H9 (cell line): ENCODE results near the gene TM9SF1. TPM values are rescaled to one million over a fixed set of nuclear protein-coding genes. Genes with fewer than 3 reads are reported as not detected.

Source experiments
- DNase-seq: peaks from one replicate; pipeline ENCODE4 v3.0.0-alpha.2; 2017
- H2AFZ ChIP-seq: one replicate; pipeline ENCODE4 v1.6.1; 2013; ENCODE audit warnings: mild to moderate bottlenecking, low read length, control low read depth, moderate library complexity
- H2AK5ac ChIP-seq: 2 replicates; pipeline ENCODE4 v1.6.1; 2013; ENCODE audit warnings: low read length, control low read depth, mixed read lengths; ENCODE audit not compliant: insufficient read length
- H2BK120ac ChIP-seq: one replicate; pipeline ENCODE4 v1.6.1; 2013; ENCODE audit warnings: low read depth, mild to moderate bottlenecking, low read length, control low read depth, inconsistent platforms; ENCODE audit not compliant: poor library complexity, severe bottlenecking
- H2BK12ac ChIP-seq: 2 replicates; pipeline ENCODE4 v1.6.1; 2013; ENCODE audit warnings: low read length, control low read depth, mixed read lengths, low read depth; ENCODE audit not compliant: insufficient read length
- H2BK15ac ChIP-seq: 2 replicates; pipeline ENCODE4 v1.6.1; 2013; ENCODE audit warnings: low read depth, low read length, control low read depth
- H2BK20ac ChIP-seq: one replicate; pipeline ENCODE4 v1.6.1; 2013; ENCODE audit warnings: low read depth, mild to moderate bottlenecking, low read length, control low read depth, inconsistent platforms; ENCODE audit not compliant: poor library complexity, severe bottlenecking
- H2BK5ac ChIP-seq: 2 replicates; pipeline ENCODE4 v1.6.1; 2013; ENCODE audit warnings: low read length, control low read depth, mixed read lengths; ENCODE audit not compliant: insufficient read length
- H3K14ac ChIP-seq: 2 replicates; pipeline ENCODE4 v1.6.1; 2013; ENCODE audit warnings: low read length, control low read depth; ENCODE audit not compliant: insufficient read depth
- H3K18ac ChIP-seq: 2 replicates; pipeline ENCODE4 v1.6.1; 2013; ENCODE audit warnings: low read depth, mild to moderate bottlenecking, mixed read lengths, low read length, control low read depth; ENCODE audit not compliant: insufficient read length
- H3K23ac ChIP-seq: 2 replicates; pipeline ENCODE4 v1.6.1; 2013; ENCODE audit warnings: low read length, control low read depth, mixed read lengths, low read depth; ENCODE audit not compliant: insufficient read length
- H3K23me2 ChIP-seq: 2 replicates; pipeline ENCODE4 v1.6.1; 2013; ENCODE audit warnings: low read depth, mild to moderate bottlenecking, mixed read lengths, low read length, control low read depth; ENCODE audit not compliant: insufficient read length, poor library complexity, severe bottlenecking
- H3K27ac ChIP-seq: 2 replicates; pipeline ENCODE4 v1.5.1; 2013; ENCODE audit warnings: low read length, control low read depth, mixed read lengths, low read depth; ENCODE audit not compliant: insufficient read length
- H3K27me3 ChIP-seq: 2 replicates; pipeline ENCODE4 v1.6.1; 2013; ENCODE audit warnings: low read length, control low read depth, inconsistent platforms; ENCODE audit not compliant: insufficient read depth
- H3K4ac ChIP-seq: 2 replicates; pipeline ENCODE4 v1.6.1; 2013; ENCODE audit warnings: low read depth, mild to moderate bottlenecking, control low read depth, inconsistent platforms, low read length, moderate library complexity
- H3K4me1 ChIP-seq: 2 replicates; pipeline ENCODE4 v1.6.1; 2013; ENCODE audit warnings: low read length, control low read depth, inconsistent platforms; ENCODE audit not compliant: insufficient read depth
- H3K4me2 ChIP-seq: 2 replicates; pipeline ENCODE4 v1.6.1; 2013; ENCODE audit warnings: low read length, control low read depth, mixed read lengths; ENCODE audit not compliant: insufficient read length, insufficient read depth
- H3K56ac ChIP-seq: 2 replicates; pipeline ENCODE4 v1.6.1; 2013; ENCODE audit warnings: low read depth, mild to moderate bottlenecking, mixed read lengths, low read length, control low read depth; ENCODE audit not compliant: insufficient read length
- H3K79me1 ChIP-seq: 2 replicates; pipeline ENCODE4 v1.6.1; 2013; ENCODE audit warnings: low read depth, mild to moderate bottlenecking, moderate library complexity, low read length, control low read depth, inconsistent platforms; ENCODE audit not compliant: insufficient read depth, poor library complexity, severe bottlenecking
- H3K79me2 ChIP-seq: 2 replicates; pipeline ENCODE4 v1.6.1; 2013; ENCODE audit warnings: low read length, control low read depth, inconsistent platforms; ENCODE audit not compliant: insufficient read depth
- H3K9ac ChIP-seq: 2 replicates; pipeline ENCODE4 v1.6.1; 2013; ENCODE audit warnings: low read length, control low read depth, mixed read lengths; ENCODE audit not compliant: insufficient read length; ENCODE audit errors: extremely low read depth
- H3K9me3 ChIP-seq: one replicate; pipeline ENCODE4 v1.6.1; 2013; ENCODE audit warnings: low read depth, low read length, inconsistent platforms; ENCODE audit not compliant: control insufficient read depth
- H3T11ph ChIP-seq: one replicate; pipeline ENCODE4 v1.6.1; 2013; ENCODE audit warnings: mild to moderate bottlenecking, low read length, control low read depth, inconsistent platforms
- H4K20me1 ChIP-seq: one replicate; pipeline ENCODE4 v1.6.1; 2013; ENCODE audit not compliant: control insufficient read depth, insufficient read length, insufficient read depth
- H4K5ac ChIP-seq: 2 replicates; pipeline ENCODE4 v1.6.1; 2013; ENCODE audit warnings: low read depth, mild to moderate bottlenecking, mixed read lengths, low read length, control low read depth; ENCODE audit not compliant: insufficient read length
- H4K8ac ChIP-seq: replicated peaks from 2 replicates; pipeline ENCODE4 v1.6.1; 2013; ENCODE audit warnings: low read length, control low read depth, mixed read lengths, low read depth; ENCODE audit not compliant: insufficient read length
- H4K91ac ChIP-seq: 2 replicates; pipeline ENCODE4 v1.6.1; 2013; ENCODE audit warnings: low read depth, mild to moderate bottlenecking, moderate library complexity, mixed read lengths, low read length, control low read depth; ENCODE audit not compliant: insufficient read length
- H3K27ac Mint-ChIP-seq, 3 experiments: 2 replicates in 2 of 3; 3 replicates in 1 of 3; pipeline ENCODE4 v1.8.0; 2020 to 2021; ENCODE audit warnings: mixed read lengths in 3 of 3, mild to moderate bottlenecking in 1 of 3, moderate library complexity in 1 of 3
- H3K27me3 Mint-ChIP-seq: 2 replicates; pipeline ENCODE4 v1.8.0; 2021; ENCODE audit warnings: low read depth, mild to moderate bottlenecking, moderate library complexity, mixed read lengths
- H3K36me3 Mint-ChIP-seq, 3 experiments: 2 replicates in 2 of 3; 3 replicates in 1 of 3; pipeline ENCODE4 v1.8.0; 2020 to 2021; ENCODE audit warnings: low read depth in 3 of 3, mixed read lengths in 3 of 3; ENCODE audit not compliant: insufficient read depth in 1 of 3
- H3K4me1 Mint-ChIP-seq, 2 experiments: 2 replicates each; pipeline ENCODE4 v1.8.0; 2020; ENCODE audit warnings: mixed read lengths in 2 of 2
- H3K4me3 Mint-ChIP-seq, 2 experiments: 2 replicates in 1 of 2; 3 replicates in 1 of 2; pipeline ENCODE4 v1.8.0; 2020 to 2021; ENCODE audit warnings: mild to moderate bottlenecking in 2 of 2, mixed read lengths in 2 of 2, moderate library complexity in 1 of 2
- H3K9me3 Mint-ChIP-seq, 2 experiments: 2 replicates in 1 of 2; 3 replicates in 1 of 2; pipeline ENCODE4 v1.8.0; 2020; ENCODE audit warnings: mild to moderate bottlenecking in 2 of 2, mixed read lengths in 2 of 2, moderate library complexity in 1 of 2
- WGBS: extraction: QIAGEN DNeasy Blood & Tissue Kit; methylation state at CpG from one replicate; pipeline ENCODE4 v1.1.7; 2013; ENCODE audit warnings: missing lambda C conversion rate, low lambda C conversion rate, mixed read lengths; ENCODE audit not compliant: insufficient read length; ENCODE audit errors: extremely low coverage; 5-methylcytosine and 5-hydroxymethylcytosine counted together
- total RNA-seq: library from RNA; stranded (reverse); gene quantifications from 2 replicates; pipeline ENCODE4 v1.2.1, GENCODE V29; 2021
- TF ChIP-seq, protein P1 (sequence below): fragments of 200-600 bp; sonication (generic); conservative IDR thresholded peaks from 3 replicates; pipeline ENCODE4 v1.8.0; 2021; ENCODE audit warnings: antibody characterized with exemption, mild to moderate bottlenecking

TM9SF1 gene
- total RNA-seq, 1 experiment from 2014 or later, result 31.6 TPM

DNA sequence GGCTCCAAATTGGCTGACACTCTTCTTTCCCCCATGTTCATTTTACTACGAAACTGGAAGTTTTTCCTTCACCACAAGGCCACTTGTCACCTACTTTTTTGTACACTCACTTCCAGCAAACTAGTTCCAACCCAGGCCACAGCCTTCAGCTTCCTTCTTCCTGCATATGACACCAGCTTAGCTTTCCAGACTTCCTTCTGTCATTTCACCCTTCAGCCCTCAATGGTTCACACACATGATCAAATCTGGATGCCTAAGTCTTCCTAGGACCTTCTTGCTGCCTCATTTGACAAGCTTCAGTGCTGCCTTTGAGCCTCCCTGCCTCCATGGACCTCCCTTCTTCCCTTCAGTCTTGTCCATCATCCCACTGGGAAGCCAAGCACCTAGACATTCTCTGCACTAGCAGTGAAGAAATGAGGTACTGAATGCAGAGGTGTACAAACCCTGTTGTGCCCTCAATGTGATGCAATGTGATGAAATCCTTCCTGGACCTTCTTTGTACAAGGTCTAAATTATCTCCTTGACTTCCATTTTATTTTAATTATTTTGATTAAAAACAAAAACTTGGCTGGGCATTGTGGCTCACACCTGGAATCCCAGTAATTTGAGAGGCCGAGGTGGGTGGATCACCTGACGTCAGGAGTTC lies 27.6 kb downstream of the TM9SF1 start:
- no peak for DNase-seq
- H3K56ac ChIP-seq, result no peak overlapping the region
- H3K79me2 ChIP-seq, result no peaks in the 10 kb centered on the region
- Mint-ChIP-seq H3K27ac (no peak overlapping the region; a peak in 2 of 7 replicates), H3K27me3 (no peaks in the 10 kb centered on the region; the same call in 1 of the 2 replicates), H3K9me3 (no peaks in the 10 kb centered on the region; a peak in 1 of 5 replicates), H3K4me3 (no peak overlapping the region; a peak in 1 of 5 replicates), H3K36me3 (peaks cover 4 to 37% (median 19%) of the 10 kb centered on the region in 3 experiments), H3K4me1 (peaks cover 5 to 7% of the 10 kb centered on the region in 2 experiments; a peak in 3 of 4 replicates)
- no peak overlapping the region for H3K4ac ChIP-seq
- no peaks in the 10 kb centered on the region for H4K20me1 ChIP-seq
- TF ChIP-seq, protein P1, sequence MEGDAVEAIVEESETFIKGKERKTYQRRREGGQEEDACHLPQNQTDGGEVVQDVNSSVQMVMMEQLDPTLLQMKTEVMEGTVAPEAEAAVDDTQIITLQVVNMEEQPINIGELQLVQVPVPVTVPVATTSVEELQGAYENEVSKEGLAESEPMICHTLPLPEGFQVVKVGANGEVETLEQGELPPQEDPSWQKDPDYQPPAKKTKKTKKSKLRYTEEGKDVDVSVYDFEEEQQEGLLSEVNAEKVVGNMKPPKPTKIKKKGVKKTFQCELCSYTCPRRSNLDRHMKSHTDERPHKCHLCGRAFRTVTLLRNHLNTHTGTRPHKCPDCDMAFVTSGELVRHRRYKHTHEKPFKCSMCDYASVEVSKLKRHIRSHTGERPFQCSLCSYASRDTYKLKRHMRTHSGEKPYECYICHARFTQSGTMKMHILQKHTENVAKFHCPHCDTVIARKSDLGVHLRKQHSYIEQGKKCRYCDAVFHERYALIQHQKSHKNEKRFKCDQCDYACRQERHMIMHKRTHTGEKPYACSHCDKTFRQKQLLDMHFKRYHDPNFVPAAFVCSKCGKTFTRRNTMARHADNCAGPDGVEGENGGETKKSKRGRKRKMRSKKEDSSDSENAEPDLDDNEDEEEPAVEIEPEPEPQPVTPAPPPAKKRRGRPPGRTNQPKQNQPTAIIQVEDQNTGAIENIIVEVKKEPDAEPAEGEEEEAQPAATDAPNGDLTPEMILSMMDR, result no peak
- H3T11ph ChIP-seq, result no peak overlapping the region
- no CpG with 5 or more reads among the region's 3 CpGs for WGBS
- H4K5ac ChIP-seq, result no peak overlapping the region
- no peak overlapping the region for H2BK5ac ChIP-seq
- H3K18ac ChIP-seq, result no peak overlapping the region
- no peaks in the 10 kb centered on the region for H3K4me1 ChIP-seq
- no peak overlapping the region for H2BK120ac ChIP-seq
- H4K8ac ChIP-seq, result no peak overlapping the region
- no peak overlapping the region for H4K91ac ChIP-seq
- no peak overlapping the region for H2BK15ac ChIP-seq
- H3K23ac ChIP-seq, result no peak overlapping the region
- no peak overlapping the region for H3K27ac ChIP-seq
- H3K9ac ChIP-seq, result no peak overlapping the region
- H3K27me3 ChIP-seq, result no peaks in the 10 kb centered on the region
- no peak overlapping the region for H3K4me2 ChIP-seq
- H2BK20ac ChIP-seq, result no peak overlapping the region
- no peak overlapping the region for H2AFZ ChIP-seq
- H2BK12ac ChIP-seq, result no peak overlapping the region
- no peak overlapping the region for H3K14ac ChIP-seq
- no peak overlapping the region for H2AK5ac ChIP-seq
- H3K9me3 ChIP-seq, result no peaks in the 10 kb centered on the region
- H3K23me2 ChIP-seq, result peaks cover 8% of the 10 kb centered on the region
- no peaks in the 10 kb centered on the region for H3K79me1 ChIP-seq
